PC-9 (cell line): ENCODE data around the gene INO80. TPM values are rescaled to one million over a fixed set of nuclear protein-coding genes. Genes with fewer than 3 reads are reported as not detected.
A peak's percentile ranks its signal among the peaks of the same experiment; 100 is the strongest.

ENCODE experiments used
- BruUV-seq: library from RNA; stranded (reverse); fragments of 400-500 nt; replicated peaks from 2 replicates; lab custom pipeline; 2021; lab: Mats Ljungman, UMichigan
- CTCF ChIA-PET: fragments of 300-600 bp; sonication (Branson Sonifier 250); formaldehyde crosslinking; loops from one replicate; lab custom pipeline; 2022; ENCODE audit warnings: antibody characterized with exemption; lab: Charles Lee
- POLR2A ChIA-PET: fragments of 300-600 bp; sonication (Branson Sonifier 250); formaldehyde crosslinking; loops from one replicate; lab custom pipeline; 2022; ENCODE audit warnings: antibody characterized with exemption; ENCODE audit not compliant: unreplicated experiment; lab: Charles Lee
- DNase-seq, 2 experiments: peaks; one replicate each; pipeline versions ENCODE4 v3.0.0 to v3.0.0-alpha.2; 2015 to 2022; ENCODE audit warnings: mixed read lengths in 1 of 2
- H2AFZ ChIP-seq: fragments of 200-600 bp; sonication (generic); 2 replicates; pipeline ENCODE4 v1.8.1; 2017; ENCODE audit warnings: antibody characterized with exemption
- H3F3A ChIP-seq: fragments of 200-600 bp; sonication (generic); 2 replicates; pipeline ENCODE4 v1.8.1; 2017; ENCODE audit warnings: antibody characterized with exemption, mild to moderate bottlenecking, low read depth; ENCODE audit not compliant: insufficient read depth
- H3K27ac ChIP-seq: fragments of 200-600 bp; sonication (generic); 2 replicates; pipeline ENCODE4 v1.6.1; 2016; ENCODE audit warnings: mixed run types
- H3K27me3 ChIP-seq: fragments of 200-600 bp; sonication (generic); 2 replicates; pipeline ENCODE4 v1.6.1; 2016; ENCODE audit warnings: low read depth, mixed run types; ENCODE audit not compliant: insufficient read depth
- H3K36me3 ChIP-seq: fragments of 200-600 bp; sonication (generic); 2 replicates; pipeline ENCODE4 v1.6.1; 2016; ENCODE audit warnings: low read depth, mixed run types
- H3K4me1 ChIP-seq: fragments of 200-600 bp; sonication (generic); replicated peaks from 2 replicates; pipeline ENCODE4 v1.6.1; 2016; ENCODE audit warnings: mixed run types; ENCODE audit not compliant: insufficient read depth
- H3K4me2 ChIP-seq: fragments of 200-600 bp; sonication (generic); 2 replicates; pipeline ENCODE4 v1.6.1; 2017; ENCODE audit warnings: mixed run types
- H3K4me3 ChIP-seq: fragments of 200-600 bp; sonication (generic); 2 replicates; pipeline ENCODE4 v1.6.1; 2016; ENCODE audit warnings: mixed run types
- H3K79me2 ChIP-seq: fragments of 200-600 bp; sonication (generic); 2 replicates; pipeline ENCODE4 v1.6.1; 2017; ENCODE audit warnings: low read depth, mixed run types
- H3K9me2 ChIP-seq: fragments of 200-600 bp; sonication (generic); 2 replicates; pipeline ENCODE4 v1.8.1; 2017; ENCODE audit warnings: mild to moderate bottlenecking; ENCODE audit not compliant: insufficient read depth
- H3K9me3 ChIP-seq: fragments of 200-600 bp; sonication (generic); 2 replicates; pipeline ENCODE4 v1.8.1; 2016; ENCODE audit warnings: low read depth; ENCODE audit not compliant: insufficient read depth
- H4K20me1 ChIP-seq: fragments of 200-600 bp; sonication (generic); 2 replicates; pipeline ENCODE4 v1.8.1; 2017; ENCODE audit not compliant: insufficient read depth
- EZH2 ChIP-seq: fragments of 200-600 bp; sonication (generic); IDR thresholded peaks from 2 replicates; pipeline ENCODE4 v1.8.0; 2017; ENCODE audit warnings: antibody characterized with exemption, low read depth
- intact Hi-C: fragments of 100-400 bp; cut with micrococcal nuclease; formaldehyde crosslinking; loops from one replicate; pipeline ENCODE4 v1.10.0; 2022; ENCODE audit not compliant: unreplicated experiment
- total RNA-seq: library from RNA; stranded (reverse); gene quantifications from 2 replicates; pipeline ENCODE4 v1.2.3, GENCODE V29; 2021
- TF ChIP-seq, protein P1 (sequence below): fragments of 200-600 bp; sonication (generic); conservative IDR thresholded peaks from 2 replicates; pipeline ENCODE4 v1.6.1; 2017; ENCODE audit warnings: mixed run types, antibody characterized with exemption, mild to moderate bottlenecking, moderate library complexity

Gene INO80
- total RNA-seq, 1 experiment from 2014 or later, result 18.8 TPM

DNA sequence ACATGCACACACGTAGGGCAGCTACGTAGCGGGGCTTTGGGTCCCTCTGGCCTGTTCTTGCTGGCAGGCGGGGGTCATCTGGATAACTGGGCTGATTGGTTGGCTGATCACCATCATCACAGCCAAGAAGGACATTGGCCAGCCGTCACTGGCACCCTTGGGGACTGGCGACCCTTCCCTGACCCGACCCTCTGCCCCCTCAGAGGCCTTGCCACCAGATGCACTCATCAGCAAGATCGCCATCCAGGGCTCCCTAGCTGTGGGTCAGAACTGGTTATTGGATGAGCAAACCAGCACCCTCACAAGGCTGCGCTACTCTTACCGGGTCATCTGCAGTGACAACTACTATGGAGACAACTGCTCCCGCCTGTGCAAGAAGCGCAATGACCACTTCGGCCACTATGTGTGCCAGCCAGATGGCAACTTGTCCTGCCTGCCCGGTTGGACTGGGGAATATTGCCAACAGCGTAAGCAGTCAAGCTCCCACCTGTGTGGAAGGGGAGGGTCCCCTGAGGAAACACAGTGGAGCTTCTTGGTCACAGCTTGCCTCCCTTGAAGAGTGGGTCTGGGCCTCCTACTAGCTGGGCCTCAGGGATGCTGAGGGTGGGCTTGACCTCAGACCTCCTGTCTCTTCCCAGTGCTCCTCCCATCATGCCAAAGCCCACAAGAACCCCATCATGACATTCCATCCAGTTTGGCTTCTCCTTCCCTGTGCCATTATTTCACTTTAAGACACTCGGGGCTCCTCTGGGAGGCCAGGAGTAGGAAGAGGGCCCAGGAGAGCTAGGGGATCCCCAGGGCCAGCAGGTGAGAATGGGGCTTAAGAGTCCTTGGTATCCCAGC, 184.6 kb downstream of the INO80 start:
- Histone ChIP-seq H2AFZ (no peak overlapping the region), H3K4me1 (no peaks in the 10 kb centered on the region), H3K9me2 (no peaks in the 10 kb centered on the region), H3K9me3 (no peaks in the 10 kb centered on the region), H3K79me2 (no peaks in the 10 kb centered on the region), H4K20me1 (no peaks in the 10 kb centered on the region), H3K4me3 (no peak overlapping the region), H3K4me2 (no peak overlapping the region), H3F3A (peaks cover 9% of the 10 kb centered on the region; the same call in 1 of the 2 replicates), H3K36me3 (no peaks in the 10 kb centered on the region), H3K27me3 (peaks cover 23% of the 10 kb centered on the region), H3K27ac (no peak overlapping the region)
- POLR2A ChIA-PET, result no interaction called here
- BruUV-seq, result no TSS peak
- DNase-seq, result no peak
- no peak for TF ChIP-seq EZH2
- TF ChIP-seq, protein P1, sequence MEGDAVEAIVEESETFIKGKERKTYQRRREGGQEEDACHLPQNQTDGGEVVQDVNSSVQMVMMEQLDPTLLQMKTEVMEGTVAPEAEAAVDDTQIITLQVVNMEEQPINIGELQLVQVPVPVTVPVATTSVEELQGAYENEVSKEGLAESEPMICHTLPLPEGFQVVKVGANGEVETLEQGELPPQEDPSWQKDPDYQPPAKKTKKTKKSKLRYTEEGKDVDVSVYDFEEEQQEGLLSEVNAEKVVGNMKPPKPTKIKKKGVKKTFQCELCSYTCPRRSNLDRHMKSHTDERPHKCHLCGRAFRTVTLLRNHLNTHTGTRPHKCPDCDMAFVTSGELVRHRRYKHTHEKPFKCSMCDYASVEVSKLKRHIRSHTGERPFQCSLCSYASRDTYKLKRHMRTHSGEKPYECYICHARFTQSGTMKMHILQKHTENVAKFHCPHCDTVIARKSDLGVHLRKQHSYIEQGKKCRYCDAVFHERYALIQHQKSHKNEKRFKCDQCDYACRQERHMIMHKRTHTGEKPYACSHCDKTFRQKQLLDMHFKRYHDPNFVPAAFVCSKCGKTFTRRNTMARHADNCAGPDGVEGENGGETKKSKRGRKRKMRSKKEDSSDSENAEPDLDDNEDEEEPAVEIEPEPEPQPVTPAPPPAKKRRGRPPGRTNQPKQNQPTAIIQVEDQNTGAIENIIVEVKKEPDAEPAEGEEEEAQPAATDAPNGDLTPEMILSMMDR, result no peak
- CTCF ChIA-PET, result interaction anchor here (0.5 to 1.1 kb wide), 2 partner anchors 10 to 328 kb away, joined by 3 to 10 read pairs; no protein-coding TSS in a partner anchor
- intact Hi-C loops, result no loop called here

DNA sequence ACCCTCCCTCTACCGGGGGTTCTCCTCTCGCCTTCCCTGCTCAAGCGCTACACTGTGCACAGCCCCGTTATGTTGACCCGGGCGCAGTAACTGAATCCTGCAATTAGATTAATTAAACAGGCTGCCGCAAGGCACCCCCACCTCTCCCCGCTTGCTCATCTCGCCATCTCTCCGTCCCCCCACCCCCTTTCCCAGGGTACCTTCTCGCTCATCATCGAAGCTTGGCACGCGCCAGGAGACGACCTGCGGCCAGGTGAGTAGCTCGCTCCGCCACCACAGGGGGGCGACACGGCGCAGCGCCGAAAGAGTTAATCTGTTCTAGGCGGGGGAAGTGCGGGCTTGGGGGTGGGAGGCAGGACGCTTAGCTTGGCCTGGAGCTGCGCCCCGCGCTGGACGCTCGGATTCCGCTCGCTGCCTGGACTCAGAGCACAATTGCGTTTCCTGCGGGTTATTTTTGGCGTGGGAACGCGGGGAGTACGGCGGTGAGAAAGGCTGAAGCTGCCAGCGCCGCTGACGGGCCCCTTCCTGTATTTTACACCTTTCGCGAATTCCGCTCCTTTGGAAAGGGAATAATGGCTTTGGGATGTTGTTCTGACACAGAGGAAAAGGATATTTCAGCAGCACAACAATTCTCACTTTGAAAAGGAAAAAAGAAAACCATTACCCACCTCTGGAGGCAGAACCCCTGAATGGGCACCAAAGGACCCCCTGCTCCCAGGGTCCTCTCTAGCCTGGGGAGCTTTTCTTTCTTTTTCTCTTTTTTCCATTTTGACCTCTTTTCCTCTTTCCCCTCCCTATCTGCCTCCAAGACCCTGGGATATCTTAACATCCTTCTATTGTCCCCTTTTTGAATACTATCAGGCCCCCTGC, 185.4 kb downstream of the INO80 start:
- Histone ChIP-seq H3K27ac (no peak overlapping the region), H3K36me3 (no peaks in the 10 kb centered on the region), H2AFZ (no peak overlapping the region), H3K9me3 (no peaks in the 10 kb centered on the region), H3F3A (peaks cover 9% of the 10 kb centered on the region; the same call in 1 of the 2 replicates), H3K4me3 (peak overlapping the region; percentile 77; the same call in 1 of the 2 replicates), H3K79me2 (no peaks in the 10 kb centered on the region), H3K27me3 (peaks cover 29% of the 10 kb centered on the region), H3K9me2 (no peaks in the 10 kb centered on the region), H3K4me2 (peak overlapping the region; percentile 98), H3K4me1 (0 out of 2 replicates have a peak, but pooled peaks cover 6% of the 10 kb centered on the region), H4K20me1 (no peaks in the 10 kb centered on the region)
- CTCF ChIA-PET, result interaction anchor here (0.5 to 1.1 kb wide), 7 partner anchors 11 to 329 kb away, joined by 3 to 27 read pairs (median 10); no protein-coding TSS in a partner anchor
- no peak for DNase-seq
- TF ChIP-seq, protein P1, result peak; percentile 65
- TF ChIP-seq EZH2, result no peak
- BruUV-seq, result no TSS peak
- POLR2A ChIA-PET, result interaction anchor here (0.6 kb wide), 1 partner anchor 402 kb away, joined by 5 read pairs; the partner anchor contains the start of genes NUSAP1 and OIP5
- intact Hi-C loops, result no loop called here
